Erythroblast (primary cell): ENCODE results near the gene SLC19A2.

Source experiments
- GATA1 ChIP-seq: IDR thresholded peaks from 2 replicates; pipeline ENCODE4 v1.6.1; 2011; ENCODE audit warnings: low read depth, mild to moderate bottlenecking, control low read depth, low read length, moderate library complexity
- POLR2A ChIP-seq: IDR thresholded peaks from 2 replicates; pipeline ENCODE4 v1.6.1; 2011; ENCODE audit warnings: mild to moderate bottlenecking, low read length

DNA sequence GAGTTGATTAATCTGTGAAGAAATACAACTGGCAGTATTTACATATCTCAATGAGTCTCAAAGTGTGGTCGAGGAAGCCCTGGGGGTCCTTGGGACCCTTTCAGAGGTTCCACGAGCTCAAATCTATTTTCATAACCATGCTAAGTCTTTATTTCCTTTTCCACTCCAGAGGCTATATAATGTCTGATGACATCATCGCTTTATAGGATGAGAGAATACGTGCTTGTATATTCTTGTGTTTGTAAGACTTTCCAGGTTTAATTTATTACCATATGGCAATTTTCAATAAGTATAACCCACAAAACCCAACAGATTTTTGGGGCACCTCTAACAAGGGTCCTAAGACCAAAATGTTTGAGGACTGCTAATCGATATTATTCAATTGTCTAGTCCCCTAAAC lies 1.4 kb upstream of the SLC19A2 start:
- TF ChIP-seq POLR2A (no peak), GATA1 (no peak)
